ENCODE data around the gene CELSR1. TPM values are rescaled to one million over a fixed set of nuclear protein-coding genes. Genes with fewer than 3 reads are reported as not detected.
A peak's percentile ranks its signal among the peaks of the same experiment; 100 is the strongest.

Gene CELSR1
- total RNA-seq, 2 experiments from 2014 or later = 0.31 to 0.33 TPM

GRCh38 chr22:46352691-46353386, 184.6 kb downstream of the CELSR1 start:
- peaks cover 16% of the 10 kb centered on the region for H3K36me3 Mint-ChIP-seq
- POLR2A ChIA-PET = interaction anchor here (0.6 kb wide), 1 partner anchor 53 kb away, joined by 4 read pairs; no protein-coding TSS in a partner anchor
- peak overlapping the region; percentile 61 for H3K27ac Mint-ChIP-seq
- H3K4me1 Mint-ChIP-seq = no peaks in the 10 kb centered on the region
- H3K4me3 Mint-ChIP-seq = no peak overlapping the region
- ATAC-seq (ENCODE audit: low read depth) = no peak
- H3K9me3 Mint-ChIP-seq = no peaks in the 10 kb centered on the region
- DNase-seq = no peak
- no peaks in the 10 kb centered on the region for H3K27me3 Mint-ChIP-seq

- no peaks in the 10 kb centered on the region for H3K27me3 Mint-ChIP-seq
- ATAC-seq (ENCODE audit: low read depth) = no peak
- peaks cover 17% of the 10 kb centered on the region for H3K36me3 Mint-ChIP-seq
- no peaks in the 10 kb centered on the region for H3K9me3 Mint-ChIP-seq
- DNase-seq = no peak
- no peaks in the 10 kb centered on the region for H3K4me1 Mint-ChIP-seq
- POLR2A ChIA-PET = interaction anchor here (0.6 kb wide), 1 partner anchor 53 kb away, joined by 4 read pairs; no protein-coding TSS in a partner anchor
- no peak overlapping the region for H3K4me3 Mint-ChIP-seq
- no peak overlapping the region for H3K27ac Mint-ChIP-seq
Measured at GRCh38 chr22:46352276-46352675, 185.1 kb downstream of the CELSR1 start.

GRCh38 chr22:46351767-46352166, 185.7 kb downstream of the CELSR1 start:
- DNase-seq (no peak), ATAC-seq (ENCODE audit: low read depth) (no peak)
- Mint-ChIP-seq H3K4me3 (no peak overlapping the region), H3K27me3 (no peaks in the 10 kb centered on the region), H3K27ac (no peak overlapping the region), H3K4me1 (no peaks in the 10 kb centered on the region), H3K9me3 (no peaks in the 10 kb centered on the region), H3K36me3 (peaks cover 17% of the 10 kb centered on the region)
- POLR2A ChIA-PET = no interaction called here

GRCh38 chr22:46351131-46351735, 186.2 kb downstream of the CELSR1 start:
- Mint-ChIP-seq H3K9me3 (no peaks in the 10 kb centered on the region), H3K27ac (no peak overlapping the region), H3K36me3 (peaks cover 17% of the 10 kb centered on the region), H3K4me3 (no peak overlapping the region), H3K27me3 (no peaks in the 10 kb centered on the region), H3K4me1 (no peaks in the 10 kb centered on the region)
- ATAC-seq (ENCODE audit: low read depth) = no peak
- POLR2A ChIA-PET = no interaction called here
- DNase-seq = no peak

GRCh38 chr22:46350646-46351045, 186.8 kb downstream of the CELSR1 start:
- no peaks in the 10 kb centered on the region for H3K4me1 Mint-ChIP-seq
- ATAC-seq (ENCODE audit: low read depth) (no peak), DNase-seq (no peak)
- H3K4me3 Mint-ChIP-seq = no peak overlapping the region
- no peaks in the 10 kb centered on the region for H3K27me3 Mint-ChIP-seq
- H3K9me3 Mint-ChIP-seq = no peaks in the 10 kb centered on the region
- peaks cover 23% of the 10 kb centered on the region for H3K36me3 Mint-ChIP-seq
- no peak overlapping the region for H3K27ac Mint-ChIP-seq
- POLR2A ChIA-PET = no interaction called here

GRCh38 chr22:46350121-46350520, 187.3 kb downstream of the CELSR1 start:
- DNase-seq (no peak), ATAC-seq (ENCODE audit: low read depth) (no peak)
- H3K27me3 Mint-ChIP-seq = no peaks in the 10 kb centered on the region
- H3K4me3 Mint-ChIP-seq = no peak overlapping the region
- H3K9me3 Mint-ChIP-seq = no peaks in the 10 kb centered on the region
- POLR2A ChIA-PET = no interaction called here
- H3K4me1 Mint-ChIP-seq = peaks cover 1% of the 10 kb centered on the region
- peaks cover 22% of the 10 kb centered on the region for H3K36me3 Mint-ChIP-seq
- no peak overlapping the region for H3K27ac Mint-ChIP-seq

- H3K27me3 Mint-ChIP-seq = no peaks in the 10 kb centered on the region
- peaks cover 22% of the 10 kb centered on the region for H3K36me3 Mint-ChIP-seq
- no peak overlapping the region for H3K27ac Mint-ChIP-seq
- DNase-seq (no peak), ATAC-seq (ENCODE audit: low read depth) (no peak)
- POLR2A ChIA-PET = no interaction called here
- no peaks in the 10 kb centered on the region for H3K9me3 Mint-ChIP-seq
- H3K4me1 Mint-ChIP-seq = peaks cover 1% of the 10 kb centered on the region
- H3K4me3 Mint-ChIP-seq = no peak overlapping the region
Measured at GRCh38 chr22:46349681-46350080, 187.7 kb downstream of the CELSR1 start.

- no peaks in the 10 kb centered on the region for H3K27me3 Mint-ChIP-seq
- H3K36me3 Mint-ChIP-seq = peaks cover 23% of the 10 kb centered on the region
- POLR2A ChIA-PET = no interaction called here
- H3K4me1 Mint-ChIP-seq = peaks cover 1% of the 10 kb centered on the region
- ATAC-seq (ENCODE audit: low read depth) (no peak), DNase-seq (no peak)
- no peak overlapping the region for H3K27ac Mint-ChIP-seq
- H3K4me3 Mint-ChIP-seq = no peak overlapping the region
- no peaks in the 10 kb centered on the region for H3K9me3 Mint-ChIP-seq
Measured at GRCh38 chr22:46349238-46349637, 188.2 kb downstream of the CELSR1 start.

- Mint-ChIP-seq H3K4me3 (no peak overlapping the region), H3K4me1 (peaks cover 1% of the 10 kb centered on the region), H3K27me3 (no peaks in the 10 kb centered on the region), H3K27ac (no peak overlapping the region), H3K36me3 (peaks cover 25% of the 10 kb centered on the region), H3K9me3 (no peaks in the 10 kb centered on the region)
- POLR2A ChIA-PET = no interaction called here
- DNase-seq = no peak
- ATAC-seq (ENCODE audit: low read depth) = no peak
Measured at GRCh38 chr22:46348099-46348695, 189.2 kb downstream of the CELSR1 start.

GRCh38 chr22:46347646-46348045, 189.8 kb downstream of the CELSR1 start:
- Mint-ChIP-seq H3K9me3 (no peaks in the 10 kb centered on the region), H3K4me3 (no peak overlapping the region), H3K27ac (no peak overlapping the region), H3K36me3 (peaks cover 27% of the 10 kb centered on the region), H3K27me3 (no peaks in the 10 kb centered on the region), H3K4me1 (peaks cover 1% of the 10 kb centered on the region)
- no peak for ATAC-seq (ENCODE audit: low read depth)
- POLR2A ChIA-PET = no interaction called here
- no peak for DNase-seq

GRCh38 chr22:46346680-46347405, 190.6 kb downstream of the CELSR1 start:
- H3K4me3 Mint-ChIP-seq = no peak overlapping the region
- DNase-seq = no peak
- POLR2A ChIA-PET = no interaction called here
- H3K4me1 Mint-ChIP-seq = peaks cover 1% of the 10 kb centered on the region
- no peak for ATAC-seq (ENCODE audit: low read depth)
- H3K9me3 Mint-ChIP-seq = no peaks in the 10 kb centered on the region
- H3K36me3 Mint-ChIP-seq = peaks cover 30% of the 10 kb centered on the region
- no peaks in the 10 kb centered on the region for H3K27me3 Mint-ChIP-seq
- no peak overlapping the region for H3K27ac Mint-ChIP-seq

GRCh38 chr22:46340676-46341075, 196.7 kb downstream of the CELSR1 start:
- no peaks in the 10 kb centered on the region for H3K9me3 Mint-ChIP-seq
- H3K27ac Mint-ChIP-seq = no peak overlapping the region
- no peaks in the 10 kb centered on the region for H3K27me3 Mint-ChIP-seq
- H3K36me3 Mint-ChIP-seq = peaks cover 31% of the 10 kb centered on the region
- ATAC-seq (ENCODE audit: low read depth) (no peak), DNase-seq (no peak)
- POLR2A ChIA-PET = no interaction called here
- peaks cover 18% of the 10 kb centered on the region for H3K4me1 Mint-ChIP-seq
- no peak overlapping the region for H3K4me3 Mint-ChIP-seq

- Mint-ChIP-seq H3K36me3 (peaks cover 29% of the 10 kb centered on the region), H3K4me3 (no peak overlapping the region), H3K9me3 (no peaks in the 10 kb centered on the region), H3K4me1 (peaks cover 19% of the 10 kb centered on the region), H3K27me3 (no peaks in the 10 kb centered on the region), H3K27ac (no peak overlapping the region)
- POLR2A ChIA-PET = no interaction called here
- ATAC-seq (ENCODE audit: low read depth) (no peak), DNase-seq (no peak)
Measured at GRCh38 chr22:46339956-46340355, 197.5 kb downstream of the CELSR1 start.

All from activated naive CD8-positive, alpha-beta T cell treated with anti-CD3 and anti-CD28 coated beads, Interleukin-2, amount 10 ng/mL, durations not matched to agents 7 days and 5 days (primary cell).